ENCODE data around the gene HMG20A. TPM values are rescaled to one million over a fixed set of nuclear protein-coding genes. Genes with fewer than 3 reads are reported as not detected.

HMG20A gene
- total RNA-seq, 6 experiments from 2014 or later = 26.6 to 30.5 (median 28.3) TPM

GRCh38 chr15:77483425-77484140 is 62.9 kb downstream of the HMG20A start:
- H3K9me3 Mint-ChIP-seq = no peaks in the 10 kb centered on the region
- TF ChIP-seq CTCF (IDR thresholded peaks at IDR 0.05) = no peak
- peaks cover 53% of the 10 kb centered on the region for H3K4me1 Mint-ChIP-seq (ENCODE audit: low read depth)
- DNase-seq = peak; percentile 23
- H3K36me3 Mint-ChIP-seq (ENCODE audit: low read depth) = peaks cover 24% of the 10 kb centered on the region
- no peaks in the 10 kb centered on the region; the same call in 1 of the 2 replicates for H3K27me3 Mint-ChIP-seq (ENCODE audit: insufficient read depth)
- H3K27ac Mint-ChIP-seq = peak overlapping the region; percentile 78
- peak overlapping the region; percentile 73 for H3K4me3 Mint-ChIP-seq

DNA sequence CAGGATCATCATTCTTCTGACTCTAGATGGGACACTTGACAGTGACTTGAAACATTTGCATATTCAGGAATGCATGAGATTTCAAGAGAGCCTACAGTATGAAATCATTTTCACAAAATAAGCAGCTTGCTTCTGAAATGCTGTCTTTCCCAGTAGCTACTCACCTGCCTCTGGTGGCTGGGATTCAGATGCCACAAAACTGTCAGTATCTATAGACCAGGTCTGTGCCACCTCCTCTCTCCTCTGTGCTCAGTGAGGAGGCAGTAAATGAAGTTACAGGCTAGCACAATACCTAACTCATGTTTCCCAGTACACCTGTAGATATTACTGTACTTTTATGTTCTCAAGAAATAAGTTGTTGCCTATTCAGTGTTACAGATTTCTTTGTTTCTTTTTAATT is 64.3 kb downstream of the HMG20A start:
- Mint-ChIP-seq H3K9me3 (no peaks in the 10 kb centered on the region), H3K4me1 (ENCODE audit: low read depth) (peaks cover 46% of the 10 kb centered on the region), H3K27me3 (ENCODE audit: insufficient read depth) (peaks cover under 1% of the 10 kb centered on the region), H3K4me3 (peak overlapping the region; percentile 13; the same call in 1 of the 2 replicates), H3K27ac (peak overlapping the region; percentile 24; the same call in 1 of the 2 replicates), H3K36me3 (ENCODE audit: low read depth) (peaks cover 16% of the 10 kb centered on the region)
- no peak for TF ChIP-seq CTCF (IDR thresholded peaks at IDR 0.05)
- no peak for DNase-seq

DNA sequence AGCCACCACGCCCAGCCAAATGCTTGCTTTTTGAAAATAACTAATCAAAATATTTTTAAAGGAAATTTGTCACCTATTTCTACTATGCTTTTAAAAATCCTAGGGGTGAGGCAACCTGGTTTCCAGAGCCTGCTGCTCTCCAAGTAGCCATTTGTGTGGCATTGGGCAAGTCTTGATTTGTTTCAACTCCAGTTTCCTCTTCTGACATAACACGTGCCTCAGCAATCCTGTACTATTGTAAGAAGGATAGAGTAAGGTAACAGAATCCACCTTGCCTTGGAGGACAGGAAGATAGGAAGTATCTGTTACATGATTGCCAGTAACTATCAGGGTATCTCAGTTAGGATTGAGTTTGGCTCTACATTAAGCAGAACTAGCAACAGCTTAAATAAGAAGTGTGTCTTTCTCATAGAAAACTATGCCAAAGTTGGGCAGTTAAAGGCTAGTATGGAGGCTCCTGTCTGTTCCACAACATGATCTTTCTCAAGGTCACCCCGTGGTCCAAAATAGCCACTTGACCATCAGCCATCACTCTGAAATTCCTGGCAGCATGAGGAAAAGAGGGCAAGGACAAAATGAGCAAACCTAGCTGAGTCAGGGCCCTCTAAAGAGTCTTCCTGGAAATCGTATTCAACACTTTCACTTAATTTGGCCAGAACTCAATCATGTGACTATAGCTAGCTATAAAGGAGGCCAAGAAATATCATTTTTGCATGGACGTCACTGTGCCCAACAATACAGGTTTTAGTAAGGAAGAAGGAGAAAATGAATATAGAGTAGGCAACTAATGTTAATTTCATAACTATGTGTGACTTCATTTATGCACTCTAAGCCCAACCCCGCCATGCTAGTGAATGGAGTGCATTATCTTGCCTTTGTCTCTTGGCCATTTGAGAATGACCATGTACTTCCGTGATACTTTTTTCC is 66.1 kb downstream of the HMG20A start:
- Mint-ChIP-seq H3K36me3 (ENCODE audit: low read depth) (peaks cover 21% of the 10 kb centered on the region), H3K9me3 (no peaks in the 10 kb centered on the region), H3K4me1 (ENCODE audit: low read depth) (peaks cover 34% of the 10 kb centered on the region), H3K4me3 (no peak overlapping the region), H3K27ac (no peak overlapping the region), H3K27me3 (ENCODE audit: insufficient read depth) (peaks cover 2% of the 10 kb centered on the region)
- no peak for DNase-seq
- TF ChIP-seq CTCF (IDR thresholded peaks at IDR 0.05) = no peak

- Mint-ChIP-seq H3K4me3 (no peak overlapping the region), H3K27ac (no peak overlapping the region), H3K27me3 (ENCODE audit: insufficient read depth) (peaks cover 2% of the 10 kb centered on the region), H3K4me1 (ENCODE audit: low read depth) (peaks cover 31% of the 10 kb centered on the region), H3K36me3 (ENCODE audit: low read depth) (peaks cover 21% of the 10 kb centered on the region), H3K9me3 (no peaks in the 10 kb centered on the region)
- DNase-seq = no peak
- TF ChIP-seq CTCF (IDR thresholded peaks at IDR 0.05) = no peak
These were observed 66.8 kb downstream of the HMG20A start for GRCh38 chr15:77487469-77487842.

GRCh38 chr15:77487888-77488287 is 67.2 kb downstream of the HMG20A start:
- no peak for DNase-seq
- no peaks in the 10 kb centered on the region for H3K9me3 Mint-ChIP-seq
- H3K4me1 Mint-ChIP-seq (ENCODE audit: low read depth) = peaks cover 31% of the 10 kb centered on the region
- H3K27me3 Mint-ChIP-seq (ENCODE audit: insufficient read depth) = peaks cover 2% of the 10 kb centered on the region
- no peak overlapping the region for H3K4me3 Mint-ChIP-seq
- TF ChIP-seq CTCF (IDR thresholded peaks at IDR 0.05) = no peak
- H3K27ac Mint-ChIP-seq = no peak overlapping the region
- H3K36me3 Mint-ChIP-seq (ENCODE audit: low read depth) = peaks cover 21% of the 10 kb centered on the region
